Heart left ventricle (tissue), 13 donors: ENCODE results near the gene EMX1.

Experiments
- POLR2A ChIP-seq, 2 donors: fragments of 450-650 bp; IDR thresholded peaks; one replicate each; pipeline ENCODE4 v1.6.1; 2017; ENCODE audit warnings: antibody characterized with exemption in 2 of 2, mild to moderate bottlenecking in 2 of 2, moderate library complexity in 2 of 2
- TF ChIP-seq, protein P1 (sequence below), 12 donors: fragments of 200-600 bp; sonication (generic) in 4 of 12; IDR thresholded peaks; one replicate each; pipeline versions ENCODE4 v1.5.0 to v1.8.0; 2018 to 2022; ENCODE audit warnings: antibody characterized with exemption in 12 of 12, mild to moderate bottlenecking in 5 of 12
- donor health status: ischemic (EF 13 %, LVEDD 7.1; RV severe dilation, severe dysfunction).
- donor health status: DM: no; HTN: yes; CAD: no.
- donor health status: DM: no; HTN: no; CAD: no.
- donor health status: ischemic (EF 25% LVEDD 6.9; RV normal size, moderate dysfunction).
- donor health status: ischemic (EF 25% LVEDD 5.7; RV mildly dilated, moderate dysfunction).
- donor health status: ischemic (EF 35%, LVEDD 5.7; RV mildly dilated, moderate dysfunction).
- donor health status: nonischemic (EF 11% LVEDD 7.7; RV severe dilation, severe dysfunction).
- donor health status: DM: yes; HTN: yes; CAD: no.
- donor health status: PGD.
- donor health status: ischemic (EF 29% LVEDD 5.4; RV normal size, mild dysfunction).
- donor health status: nonischemic (EF 23%, LVEDD 6.1; RV moderate dilation, normal function).

- TF ChIP-seq, protein P1, sequence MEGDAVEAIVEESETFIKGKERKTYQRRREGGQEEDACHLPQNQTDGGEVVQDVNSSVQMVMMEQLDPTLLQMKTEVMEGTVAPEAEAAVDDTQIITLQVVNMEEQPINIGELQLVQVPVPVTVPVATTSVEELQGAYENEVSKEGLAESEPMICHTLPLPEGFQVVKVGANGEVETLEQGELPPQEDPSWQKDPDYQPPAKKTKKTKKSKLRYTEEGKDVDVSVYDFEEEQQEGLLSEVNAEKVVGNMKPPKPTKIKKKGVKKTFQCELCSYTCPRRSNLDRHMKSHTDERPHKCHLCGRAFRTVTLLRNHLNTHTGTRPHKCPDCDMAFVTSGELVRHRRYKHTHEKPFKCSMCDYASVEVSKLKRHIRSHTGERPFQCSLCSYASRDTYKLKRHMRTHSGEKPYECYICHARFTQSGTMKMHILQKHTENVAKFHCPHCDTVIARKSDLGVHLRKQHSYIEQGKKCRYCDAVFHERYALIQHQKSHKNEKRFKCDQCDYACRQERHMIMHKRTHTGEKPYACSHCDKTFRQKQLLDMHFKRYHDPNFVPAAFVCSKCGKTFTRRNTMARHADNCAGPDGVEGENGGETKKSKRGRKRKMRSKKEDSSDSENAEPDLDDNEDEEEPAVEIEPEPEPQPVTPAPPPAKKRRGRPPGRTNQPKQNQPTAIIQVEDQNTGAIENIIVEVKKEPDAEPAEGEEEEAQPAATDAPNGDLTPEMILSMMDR (IDR thresholded peaks at IDR 0.05): no peak
- no peak for TF ChIP-seq POLR2A (IDR thresholded peaks at IDR 0.05)
Observed at GRCh38 chr2:72940361-72940760, 23.0 kb downstream of the EMX1 start.
